GM12878 (cell line): ENCODE data around the gene THRA. TPM values are rescaled to one million over a fixed set of nuclear protein-coding genes. Genes with fewer than 3 reads are reported as not detected.

Experiments
- ATAC-seq: fragments of 200-7000 bp; cut with Tn5 transposase; 3 replicates; pipeline ENCODE4 v1.9.1; 2020; ENCODE audit warnings: mild to moderate bottlenecking, moderate library complexity
- BruUV-seq: library from RNA; stranded (reverse); fragments of 400-500 nt; replicated peaks from 2 replicates; lab custom pipeline; 2021; lab: Mats Ljungman, UMichigan
- CTCF ChIA-PET: fragments of 300-600 bp; sonication (Branson Sonifier 250); formaldehyde crosslinking; extraction: SDS; loops from one replicate; lab custom pipeline; 2021; ENCODE audit warnings: inconsistent platforms; lab: Yijun Ruan, JAX
- POLR2A ChIA-PET: fragments of 350-600 bp; formaldehyde crosslinking; extraction: SDS; loops from one replicate; lab custom pipeline; 2021; ENCODE audit warnings: inconsistent platforms; lab: Charles Lee
- RAD21 ChIA-PET: fragments of 300-600 bp; sonication (Branson Sonifier 250); formaldehyde crosslinking; loops from one replicate; lab custom pipeline; 2023; ENCODE audit warnings: antibody characterized with exemption; ENCODE audit not compliant: unreplicated experiment; lab: Charles Lee
- SMC1A ChIA-PET: fragments of 300-600 bp; sonication (Branson Sonifier 250); formaldehyde crosslinking; loops from one replicate; lab custom pipeline; 2023; ENCODE audit not compliant: unreplicated experiment, uncharacterized antibody; lab: Charles Lee
- DNase-seq: peaks from one replicate; pipeline ENCODE4 v3.0.0-alpha.2; 2011; ENCODE audit warnings: low read depth, low spot score
- FAIRE-seq: peaks from 3 replicates; lab custom pipeline; 2011; peaks lifted over from hg19 to GRCh38; lab: Jason Lieb, UNC
- H2AFZ ChIP-seq: 2 replicates; pipeline ENCODE4 v1.6.0; 2011; ENCODE audit warnings: low read depth, low read length, control low read depth; ENCODE audit not compliant: control insufficient read depth
- H3K27ac ChIP-seq: 2 replicates; pipeline ENCODE4 v1.5.1; 2011; ENCODE audit warnings: control low read depth; ENCODE audit not compliant: control insufficient read depth, insufficient read depth
- H3K27me3 ChIP-seq, 2 experiments: replicated peaks in 1 of 2; 2 replicates each; pipeline versions ENCODE4 v1.6.0 to v1.6.1; 2011; ENCODE audit warnings: low read length in 1 of 2; ENCODE audit not compliant: control insufficient read depth in 2 of 2, insufficient read depth in 2 of 2
- H3K36me3 ChIP-seq, 2 experiments: 2 replicates each; pipeline ENCODE4 v1.5.1; 2011; ENCODE audit warnings: low read length in 1 of 2; ENCODE audit not compliant: control insufficient read depth in 2 of 2, insufficient read depth in 2 of 2
- H3K4me1 ChIP-seq: 2 replicates; pipeline ENCODE4 v1.6.1; 2011; ENCODE audit warnings: mild to moderate bottlenecking, low read length, moderate library complexity, mixed read lengths; ENCODE audit not compliant: control insufficient read depth, insufficient read depth
- H3K4me2 ChIP-seq: 2 replicates; pipeline ENCODE4 v1.6.0; 2011; ENCODE audit warnings: control low read depth; ENCODE audit not compliant: control insufficient read depth, insufficient read depth
- H3K4me3 ChIP-seq: fragments of 200-600 bp; sonication (generic); 2 replicates; pipeline ENCODE4 v1.5.1; 2016
- H3K79me2 ChIP-seq: 2 replicates; pipeline ENCODE4 v1.6.0; 2011; ENCODE audit warnings: low read length; ENCODE audit not compliant: control insufficient read depth, insufficient read depth
- H3K9ac ChIP-seq: 2 replicates; pipeline ENCODE4 v1.8.0; 2011; ENCODE audit warnings: low read length, control low read depth, mixed read lengths; ENCODE audit not compliant: control insufficient read depth, insufficient read depth
- H3K9me3 ChIP-seq: replicated peaks from 3 replicates; pipeline ENCODE4 v1.5.1; 2011; ENCODE audit warnings: mild to moderate bottlenecking, low read length; ENCODE audit not compliant: control insufficient read depth, insufficient read depth
- H4K20me1 ChIP-seq: 2 replicates; pipeline ENCODE4 v1.6.0; 2011; ENCODE audit not compliant: control insufficient read depth, insufficient read depth
- ATF3 ChIP-seq: IDR thresholded peaks from 2 replicates; pipeline ENCODE4 v1.6.1; 2011; ENCODE audit warnings: low read depth, mild to moderate bottlenecking, low read length, moderate library complexity, borderline replicate concordance; ENCODE audit errors: extremely low read depth
- BACH1 ChIP-seq: fragments of 450-650 bp; IDR thresholded peaks from 2 replicates; pipeline ENCODE4 v1.6.1; 2017; ENCODE audit warnings: mild to moderate bottlenecking, borderline replicate concordance
- BHLHE40 ChIP-seq, 2 experiments: fragments of 450-650 bp in 1 of 2; IDR thresholded peaks; 2 replicates each; pipeline ENCODE4 v1.6.1; 2011 to 2017; ENCODE audit warnings: low read depth in 2 of 2, borderline replicate concordance in 1 of 2, improper control_type of control experiment in 1 of 2, low read length in 1 of 2, mild to moderate bottlenecking in 1 of 2
- BMI1 ChIP-seq: fragments of 450-650 bp; IDR thresholded peaks from 2 replicates; pipeline ENCODE4 v1.6.1; 2016; ENCODE audit warnings: mild to moderate bottlenecking, moderate library complexity, borderline replicate concordance
- CBX5 ChIP-seq: sonication (generic); IDR thresholded peaks from 2 replicates; pipeline ENCODE4 v1.6.1; 2016; ENCODE audit warnings: low read depth, moderate library complexity, mild to moderate bottlenecking, inconsistent platforms
- EP300 ChIP-seq, 2 experiments: fragments of 150-350 bp in 1 of 2; IDR thresholded peaks; 2 replicates each; pipeline ENCODE4 v1.6.1; 2011 to 2012; ENCODE audit warnings: low read depth in 2 of 2, low read length in 2 of 2, borderline replicate concordance in 1 of 2, improper control_type of control experiment in 1 of 2, inconsistent platforms in 1 of 2; ENCODE audit not compliant: control insufficient read depth in 1 of 2
- MYC ChIP-seq: IDR thresholded peaks from 2 replicates; pipeline ENCODE4 v1.6.1; 2011; ENCODE audit warnings: mild to moderate bottlenecking, low read length, moderate library complexity, inconsistent platforms; ENCODE audit not compliant: insufficient read depth, insufficient replicate concordance, insufficient read length, severe bottlenecking
- PBX3 ChIP-seq: IDR thresholded peaks from 2 replicates; pipeline ENCODE4 v1.6.1; 2011; ENCODE audit warnings: mild to moderate bottlenecking, low read depth, low read length, moderate library complexity; ENCODE audit not compliant: insufficient replicate concordance
- PRDM15 ChIP-seq: fragments of 450-650 bp; formaldehyde crosslinking; IDR thresholded peaks from 2 replicates; pipeline ENCODE4 v1.4.0; 2020; ENCODE audit warnings: mild to moderate bottlenecking, moderate library complexity
- RBBP5 ChIP-seq: fragments of 200-600 bp; sonication (generic); conservative IDR thresholded peaks from 2 replicates; pipeline ENCODE4 v1.6.1; 2016
- SP1 ChIP-seq: IDR thresholded peaks from one replicate; pipeline ENCODE4 v1.6.1; 2011; ENCODE audit warnings: low read depth, low read length
- ZNF384 ChIP-seq: IDR thresholded peaks from 2 replicates; pipeline ENCODE4 v1.6.1; 2012; ENCODE audit warnings: low read depth, mild to moderate bottlenecking, low read length, improper control_type of control experiment, borderline replicate concordance
- WGBS: methylation state at CpG from one replicate; pipeline ENCODE4 v1.1.6; 2016; ENCODE audit warnings: low lambda C conversion rate; ENCODE audit not compliant: insufficient replicate concordance, insufficient coverage; ENCODE audit errors: missing lambda C conversion rate; 5-methylcytosine and 5-hydroxymethylcytosine counted together
- in situ Hi-C: fragments of 300-500 bp; cut with MboI; formaldehyde crosslinking; loops from 9 replicates; pipeline ENCODE4 v1.14.3; 2018; ENCODE audit warnings: mixed read lengths
- intact Hi-C: fragments of 100-400 bp; cut with micrococcal nuclease; formaldehyde crosslinking; loops from one replicate; pipeline ENCODE4 v1.14.2; 2022; ENCODE audit not compliant: unreplicated experiment
- polyA plus RNA-seq, 11 experiments: library from polyadenylated mRNA; depleted of rRNA in 4 of 11; unstranded in 6 of 11; stranded (reverse) in 5 of 11; fragments of >200 nt; fragmentation: Nextera tagmentation in 4 of 11; fragmentation: Illumina TruSeq in 1 of 11; extraction: Ambion mirVana in 4 of 11; extraction: Trizol in 1 of 11; gene quantifications; 1 replicate in 1 of 11; 2 replicates in 10 of 11; pipeline versions ENCODE4 v1.2.1 to v1.2.3, GENCODE V29; 2011 to 2016; ENCODE audit warnings: inconsistent platforms in 2 of 11, missing spikeins in 2 of 11, low read depth in 1 of 11
- total RNA-seq, 4 experiments: library from RNA; depleted of rRNA in 3 of 4; stranded (reverse); fragments of >200 nt in 3 of 4; fragmentation: Illumina TruSeq in 1 of 4; extraction: Trizol in 1 of 4; gene quantifications; 2 replicates each; pipeline versions ENCODE4 v1.2.1 to v1.2.3, GENCODE V29; 2013 to 2021

Gene THRA
- total and polyA plus RNA-seq, 10 of the 15 experiments (the other 5 are each of a cell fraction or from before 2014, with no cell fraction given): 0.03 to 2.0 (median 0.64) TPM

- ChIA-PET CTCF (interaction anchor here (0.6 to 10.6 kb wide), 10 partner anchors 11 to 894 kb away, joined by 3 to 176 read pairs (median 6); partner anchors contain the start of genes MED24 and PSMD3), POLR2A (interaction anchor here (0.5 to 2.2 kb wide), 15 partner anchors 10 to 1237 kb away, joined by 3 to 12 read pairs (median 5); partner anchors contain the start of genes CASC3, MED24 and MSL1), SMC1A (interaction anchor here (0.7 to 10.4 kb wide), 9 partner anchors 11 to 242 kb away, joined by 3 to 132 read pairs (median 3); partner anchors contain the start of gene MED24), RAD21 (interaction anchor here (0.8 to 7.7 kb wide), 9 partner anchors 11 to 192 kb away, joined by 3 to 155 read pairs (median 3); partner anchors contain the start of genes CSF3, MSL1 and PSMD3)
- Histone ChIP-seq H3K9ac (peak overlapping the region; percentile 31; the same call in 1 of the 2 replicates), H4K20me1 (no peaks in the 10 kb centered on the region), H3K79me2 (peaks cover 11% of the 10 kb centered on the region), H3K9me3 (no peaks in the 10 kb centered on the region), H3K27me3 (no peaks in the 10 kb centered on the region), H3K4me2 (peak overlapping the region; percentile 63), H3K4me3 (peak overlapping the region; percentile 90), H2AFZ (peak overlapping the region; percentile 88), H3K27ac (peak overlapping the region; percentile 17; the same call in 1 of the 2 replicates), H3K4me1 (peaks cover 73% of the 10 kb centered on the region), H3K36me3 (no peaks in the 10 kb centered on the region; a peak in 1 of 4 replicates)
- peak; percentile 82 for DNase-seq
- BruUV-seq: no TSS peak
- WGBS: under 1% methylated on average over 25 of the region's 25 CpGs
- ATAC-seq: peak; percentile 46
- intact Hi-C loops (loop anchor here (1.0 kb wide), 1 partner anchor 11 kb away; no protein-coding TSS in a partner anchor), in situ Hi-C loops (no loop called here)
- FAIRE-seq: no peak
- no peak for TF ChIP-seq RBBP5
- peak; percentile 87 for TF ChIP-seq MYC
- TF ChIP-seq EP300 (IDR thresholded peaks at IDR 0.05; ENCODE audit: borderline replicate concordance in 1 of 2, control insufficient read depth in 1 of 2, low read depth in 2 of 2, low read length in 2 of 2): no peak
- TF ChIP-seq BHLHE40 (IDR thresholded peaks at IDR 0.05; ENCODE audit: borderline replicate concordance in 1 of 2, low read depth in 2 of 2, low read length in 1 of 2): peak; percentile 78 to 94
- TF ChIP-seq PRDM15: no peak
- TF ChIP-seq PBX3: no peak
- TF ChIP-seq ATF3: peak; percentile 55; the same call in 1 of the 2 replicates
- TF ChIP-seq SP1: no peak
- TF ChIP-seq ZNF384: no peak
- TF ChIP-seq BACH1: no peak; the same call in 1 of the 2 replicates
- TF ChIP-seq CBX5: no peak
- TF ChIP-seq BMI1: no peak
Observed at GRCh38 chr17:40100669-40101366, 38.1 kb downstream of the THRA start.
